ENCODE measurements around the gene KIF4A.

DNA sequence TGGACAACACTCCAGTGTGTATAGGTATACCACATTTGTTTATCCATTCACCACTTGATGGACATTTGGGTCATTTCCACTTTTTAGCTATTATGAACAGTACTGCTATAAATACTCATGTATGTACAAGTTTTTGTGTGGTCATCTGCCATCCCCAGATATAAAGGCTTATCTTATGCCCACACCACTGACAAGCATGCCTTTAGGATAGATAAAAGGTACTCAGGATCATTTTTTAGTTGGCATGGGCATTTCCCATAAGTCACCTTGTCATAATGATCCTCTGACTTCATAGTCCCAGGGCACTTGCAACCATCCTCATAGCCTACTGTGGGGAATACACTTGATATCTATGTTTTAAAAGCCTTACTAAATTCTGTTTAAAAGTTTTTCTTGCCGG lies 49.2 kb upstream of the KIF4A start:
- TF ChIP-seq, protein P1, sequence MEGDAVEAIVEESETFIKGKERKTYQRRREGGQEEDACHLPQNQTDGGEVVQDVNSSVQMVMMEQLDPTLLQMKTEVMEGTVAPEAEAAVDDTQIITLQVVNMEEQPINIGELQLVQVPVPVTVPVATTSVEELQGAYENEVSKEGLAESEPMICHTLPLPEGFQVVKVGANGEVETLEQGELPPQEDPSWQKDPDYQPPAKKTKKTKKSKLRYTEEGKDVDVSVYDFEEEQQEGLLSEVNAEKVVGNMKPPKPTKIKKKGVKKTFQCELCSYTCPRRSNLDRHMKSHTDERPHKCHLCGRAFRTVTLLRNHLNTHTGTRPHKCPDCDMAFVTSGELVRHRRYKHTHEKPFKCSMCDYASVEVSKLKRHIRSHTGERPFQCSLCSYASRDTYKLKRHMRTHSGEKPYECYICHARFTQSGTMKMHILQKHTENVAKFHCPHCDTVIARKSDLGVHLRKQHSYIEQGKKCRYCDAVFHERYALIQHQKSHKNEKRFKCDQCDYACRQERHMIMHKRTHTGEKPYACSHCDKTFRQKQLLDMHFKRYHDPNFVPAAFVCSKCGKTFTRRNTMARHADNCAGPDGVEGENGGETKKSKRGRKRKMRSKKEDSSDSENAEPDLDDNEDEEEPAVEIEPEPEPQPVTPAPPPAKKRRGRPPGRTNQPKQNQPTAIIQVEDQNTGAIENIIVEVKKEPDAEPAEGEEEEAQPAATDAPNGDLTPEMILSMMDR (IDR thresholded peaks at IDR 0.05): no peak
- no peak for TF ChIP-seq POLR2A (IDR thresholded peaks at IDR 0.05)

All from uterus (tissue), 2 donors.